OCI-LY1 (cell line): Measurements from ENCODE around the gene PRR14L.
A peak's percentile ranks its signal among the peaks of the same experiment; 100 is the strongest.
"Not testable (repeated sequence)": the region's sequence is repeated elsewhere in the genome, so short reads cannot be mapped to it uniquely, and the experiment has no call there.

Source experiments
- H2AFZ ChIP-seq: fragments of 200-600 bp; sonication (generic), shearing (Covaris generic); 2 replicates; pipeline ENCODE4 v1.6.0; 2014; ENCODE audit warnings: antibody characterized with exemption, mild to moderate bottlenecking, low read length
- H3F3A ChIP-seq: fragments of 200-600 bp; sonication (generic), shearing (Covaris generic); 2 replicates; pipeline ENCODE4 v1.6.0; 2014; ENCODE audit warnings: mild to moderate bottlenecking, antibody characterized with exemption, low read length, moderate library complexity; ENCODE audit not compliant: insufficient read depth
- H3K27ac ChIP-seq: fragments of 200-600 bp; sonication (generic); 2 replicates; pipeline ENCODE4 v1.5.1; 2014; ENCODE audit warnings: low read length, mixed run types, mild to moderate bottlenecking, low read depth; ENCODE audit not compliant: poor library complexity, severe bottlenecking
- H3K27me3 ChIP-seq: fragments of 200-600 bp; sonication (generic); 2 replicates; pipeline ENCODE4 v1.6.0; 2014; ENCODE audit warnings: antibody characterized with exemption, mild to moderate bottlenecking, low read length, moderate library complexity; ENCODE audit not compliant: insufficient read depth
- H3K36me3 ChIP-seq: fragments of 200-600 bp; sonication (generic); 2 replicates; pipeline ENCODE4 v1.6.1; 2014; ENCODE audit warnings: mild to moderate bottlenecking, antibody characterized with exemption, low read length, moderate library complexity, mixed read lengths; ENCODE audit not compliant: insufficient read depth
- H3K4me1 ChIP-seq: fragments of 200-600 bp; sonication (generic); 2 replicates; pipeline ENCODE4 v1.5.1; 2014; ENCODE audit warnings: mild to moderate bottlenecking, low read length, moderate library complexity; ENCODE audit not compliant: insufficient read depth, severe bottlenecking
- H3K4me2 ChIP-seq: fragments of 200-600 bp; sonication (generic), shearing (Covaris generic); 2 replicates; pipeline ENCODE4 v1.6.1; 2014; ENCODE audit warnings: low read length
- H3K4me3 ChIP-seq: fragments of 200-600 bp; sonication (generic); 2 replicates; pipeline ENCODE4 v1.5.1; 2014; ENCODE audit warnings: low read length, low read depth, mild to moderate bottlenecking, mixed read lengths; ENCODE audit not compliant: poor library complexity, severe bottlenecking
- H3K79me2 ChIP-seq: fragments of 200-600 bp; shearing (Covaris generic); 2 replicates; pipeline ENCODE4 v1.6.1; 2016; ENCODE audit warnings: mixed run types, low read length, mixed read lengths; ENCODE audit not compliant: insufficient read depth
- H3K9ac ChIP-seq: fragments of 200-600 bp; sonication (generic), shearing (Covaris generic); 2 replicates; pipeline ENCODE4 v1.6.1; 2014; ENCODE audit warnings: mild to moderate bottlenecking, low read length, mixed read lengths
- H3K9me2 ChIP-seq: fragments of 200-600 bp; sonication (generic), shearing (Covaris generic); 2 replicates; pipeline ENCODE4 v1.6.1; 2014; ENCODE audit warnings: low read depth, mild to moderate bottlenecking, low read length, mixed read lengths
- H3K9me3 ChIP-seq: fragments of 200-600 bp; shearing (Covaris generic); 2 replicates; pipeline ENCODE4 v1.6.1; 2014; ENCODE audit warnings: low read length, mixed read lengths
- H4K20me1 ChIP-seq: fragments of 200-600 bp; sonication (generic), shearing (Covaris generic); 2 replicates; pipeline ENCODE4 v1.6.0; 2016; ENCODE audit warnings: mild to moderate bottlenecking, low read length; ENCODE audit not compliant: insufficient read depth
- EZH2 ChIP-seq: fragments of 200-600 bp; sonication (generic), shearing (Covaris generic); IDR thresholded peaks from 2 replicates; pipeline ENCODE4 v1.8.0; 2017; ENCODE audit warnings: borderline replicate concordance, mixed run types, mild to moderate bottlenecking, antibody characterized with exemption, low read length, moderate library complexity, mixed read lengths
- TF ChIP-seq, protein P1 (sequence below): fragments of 200-600 bp; sonication (generic), shearing (Covaris generic); IDR thresholded peaks from 2 replicates; pipeline ENCODE4 v1.5.1; 2017; ENCODE audit warnings: mild to moderate bottlenecking, antibody characterized with exemption, low read length, moderate library complexity, mixed read lengths

The PRR14L gene

DNA sequence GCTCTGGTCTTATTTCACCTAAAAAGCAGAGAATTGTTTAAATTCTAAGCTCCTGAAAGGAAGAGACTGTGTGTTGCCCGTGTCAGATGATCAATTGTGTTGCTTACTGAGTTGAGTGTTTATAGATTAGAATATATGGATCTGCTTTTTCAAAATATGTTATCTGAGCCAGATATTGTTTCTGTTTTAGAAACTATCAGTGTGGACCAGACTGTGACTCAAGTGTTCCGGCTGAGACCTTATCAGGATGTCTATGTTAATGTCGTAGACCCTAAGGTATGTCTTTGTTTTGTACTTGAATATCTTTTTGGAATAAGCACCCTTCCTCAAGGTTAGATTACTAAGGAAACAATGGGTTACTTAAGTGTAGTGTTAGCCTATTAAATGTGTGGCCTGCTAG lies 14.9 kb upstream of the PRR14L start:
- Histone ChIP-seq H3K4me3 (no peak overlapping the region), H3K27ac (no peak overlapping the region), H3F3A (no peaks in the 10 kb centered on the region), H3K9me2 (no peaks in the 10 kb centered on the region), H3K9me3 (no peaks in the 10 kb centered on the region), H4K20me1 (no peaks in the 10 kb centered on the region), H3K36me3 (peaks cover 77% of the 10 kb centered on the region), H3K4me2 (no peak overlapping the region), H3K27me3 (no peaks in the 10 kb centered on the region), H3K4me1 (no peaks in the 10 kb centered on the region), H3K9ac (no peak overlapping the region), H2AFZ (no peak overlapping the region), H3K79me2 (no peaks in the 10 kb centered on the region)
- TF ChIP-seq, protein P1, sequence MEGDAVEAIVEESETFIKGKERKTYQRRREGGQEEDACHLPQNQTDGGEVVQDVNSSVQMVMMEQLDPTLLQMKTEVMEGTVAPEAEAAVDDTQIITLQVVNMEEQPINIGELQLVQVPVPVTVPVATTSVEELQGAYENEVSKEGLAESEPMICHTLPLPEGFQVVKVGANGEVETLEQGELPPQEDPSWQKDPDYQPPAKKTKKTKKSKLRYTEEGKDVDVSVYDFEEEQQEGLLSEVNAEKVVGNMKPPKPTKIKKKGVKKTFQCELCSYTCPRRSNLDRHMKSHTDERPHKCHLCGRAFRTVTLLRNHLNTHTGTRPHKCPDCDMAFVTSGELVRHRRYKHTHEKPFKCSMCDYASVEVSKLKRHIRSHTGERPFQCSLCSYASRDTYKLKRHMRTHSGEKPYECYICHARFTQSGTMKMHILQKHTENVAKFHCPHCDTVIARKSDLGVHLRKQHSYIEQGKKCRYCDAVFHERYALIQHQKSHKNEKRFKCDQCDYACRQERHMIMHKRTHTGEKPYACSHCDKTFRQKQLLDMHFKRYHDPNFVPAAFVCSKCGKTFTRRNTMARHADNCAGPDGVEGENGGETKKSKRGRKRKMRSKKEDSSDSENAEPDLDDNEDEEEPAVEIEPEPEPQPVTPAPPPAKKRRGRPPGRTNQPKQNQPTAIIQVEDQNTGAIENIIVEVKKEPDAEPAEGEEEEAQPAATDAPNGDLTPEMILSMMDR = no peak
- TF ChIP-seq EZH2 = no peak

DNA sequence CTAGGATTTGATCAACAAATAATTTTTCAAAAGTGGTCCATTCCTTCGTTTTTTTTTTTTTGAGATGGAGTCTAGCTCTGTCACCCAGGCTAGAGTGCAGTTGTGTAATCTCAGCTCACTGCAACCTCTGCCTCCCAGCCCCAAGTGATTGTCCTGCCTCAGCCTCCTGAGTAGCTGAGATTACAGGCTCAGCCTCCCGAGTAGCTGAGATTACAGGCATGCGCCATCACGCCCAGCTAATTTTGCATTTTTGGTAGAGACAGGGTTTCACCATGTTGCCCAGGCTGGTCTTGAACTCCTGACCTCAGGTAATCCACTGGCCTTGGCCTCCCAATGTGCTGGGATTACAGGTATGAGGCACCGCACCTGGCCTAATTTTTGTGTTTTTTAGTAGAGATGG lies 8.9 kb upstream of the PRR14L start:
- Histone ChIP-seq H3K4me1 (peaks cover 12% of the 10 kb centered on the region), H3K36me3 (peaks cover 49% of the 10 kb centered on the region), H3K79me2 (peaks cover 16% of the 10 kb centered on the region)
- not testable (repeated sequence) for H3K4me3 ChIP-seq, H2AFZ ChIP-seq, H3K27me3 ChIP-seq, H3K9ac ChIP-seq, H3K9me3 ChIP-seq, H3F3A ChIP-seq, H3K9me2 ChIP-seq, H3K27ac ChIP-seq, H3K4me2 ChIP-seq, H4K20me1 ChIP-seq

DNA sequence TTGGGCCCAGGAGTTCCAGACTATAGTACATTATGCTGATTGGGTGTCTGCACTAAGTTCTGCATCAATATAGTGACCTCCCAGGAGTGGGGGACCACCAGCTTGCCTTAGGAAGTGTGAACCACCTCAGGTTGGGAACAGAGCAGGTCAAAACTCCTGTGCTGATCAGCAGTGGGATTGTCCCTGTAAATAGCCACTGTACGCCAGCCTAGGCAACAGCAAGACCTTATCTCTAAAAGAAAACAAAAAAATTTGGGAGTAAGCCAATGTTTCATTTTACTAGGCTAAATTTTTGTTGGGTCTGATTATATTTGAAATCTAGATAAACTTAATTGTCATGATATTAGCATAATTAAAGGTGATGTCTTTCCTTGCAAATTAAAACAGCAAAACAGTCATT lies 7.3 kb upstream of the PRR14L start:
- H3F3A ChIP-seq = peaks cover 3% of the 10 kb centered on the region
- no peaks in the 10 kb centered on the region for H4K20me1 ChIP-seq
- H3K9me2 ChIP-seq = no peaks in the 10 kb centered on the region
- no peak overlapping the region for H3K4me3 ChIP-seq
- no peaks in the 10 kb centered on the region for H3K9me3 ChIP-seq
- H3K36me3 ChIP-seq = peaks cover 42% of the 10 kb centered on the region
- H3K79me2 ChIP-seq = peaks cover 16% of the 10 kb centered on the region
- H3K4me2 ChIP-seq = no peak overlapping the region
- H3K27ac ChIP-seq = no peak overlapping the region
- H2AFZ ChIP-seq = no peak overlapping the region
- H3K4me1 ChIP-seq = peaks cover 25% of the 10 kb centered on the region
- TF ChIP-seq, protein P1 = no peak
- TF ChIP-seq EZH2 = no peak
- H3K27me3 ChIP-seq = no peaks in the 10 kb centered on the region
- H3K9ac ChIP-seq = no peak overlapping the region

DNA sequence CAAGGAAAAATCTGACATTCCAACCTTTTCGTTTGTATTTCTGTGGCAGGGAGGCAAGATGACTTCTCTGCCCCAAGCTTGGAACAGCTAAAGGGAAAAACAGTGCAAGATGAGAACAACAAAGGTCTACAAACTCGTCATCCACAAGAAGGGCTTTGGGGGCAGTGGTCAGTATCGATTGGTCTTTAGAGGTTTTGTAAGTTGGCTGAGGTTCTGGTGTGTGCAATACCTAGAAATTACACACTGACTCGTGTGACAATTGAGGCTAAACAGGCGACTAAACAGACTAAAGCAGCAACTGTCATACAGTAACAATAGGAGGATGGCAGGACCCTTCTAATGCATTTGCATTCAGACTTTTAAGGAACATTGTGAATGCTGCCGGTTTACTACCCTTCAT lies 4.9 kb upstream of the PRR14L start:
- Histone ChIP-seq H3K27ac (peak overlapping the region; percentile 69), H3K9me3 (no peaks in the 10 kb centered on the region), H3K9ac (peak overlapping the region; percentile 94), H3K4me3 (peak overlapping the region; percentile 91), H3K79me2 (peaks cover 16% of the 10 kb centered on the region), H3K4me1 (peaks cover 39% of the 10 kb centered on the region), H3F3A (peaks cover 8% of the 10 kb centered on the region), H3K27me3 (no peaks in the 10 kb centered on the region), H3K36me3 (peaks cover 21% of the 10 kb centered on the region), H4K20me1 (no peaks in the 10 kb centered on the region), H3K9me2 (no peaks in the 10 kb centered on the region), H2AFZ (no peak overlapping the region), H3K4me2 (peak overlapping the region; percentile 88)
- TF ChIP-seq EZH2 = no peak
- TF ChIP-seq, protein P1 = no peak
